Ishikawa (cell line): ENCODE measurements around the gene SLC16A7.

ENCODE experiments used
- CEBPB ChIP-seq: IDR thresholded peaks from 2 replicates; pipeline ENCODE4 v1.6.1; 2012
- CREB1 ChIP-seq: IDR thresholded peaks from 2 replicates; pipeline ENCODE4 v1.6.1; 2012; ENCODE audit warnings: low read depth
- EGR1 ChIP-seq: IDR thresholded peaks from 2 replicates; pipeline ENCODE4 v1.6.1; 2012
- EP300 ChIP-seq: IDR thresholded peaks from 2 replicates; pipeline ENCODE4 v1.6.1; 2012; ENCODE audit warnings: borderline replicate concordance
- FOXM1 ChIP-seq: IDR thresholded peaks from 2 replicates; pipeline ENCODE4 v1.6.1; 2012; ENCODE audit warnings: low read depth, borderline replicate concordance
- MAX ChIP-seq: IDR thresholded peaks from 2 replicates; pipeline ENCODE4 v1.6.1; 2012
- NFIC ChIP-seq: IDR thresholded peaks from 2 replicates; pipeline ENCODE4 v1.6.1; 2012
- RAD21 ChIP-seq: IDR thresholded peaks from 2 replicates; pipeline ENCODE4 v1.6.1; 2012; ENCODE audit warnings: low read depth
- TAF1 ChIP-seq: IDR thresholded peaks from 2 replicates; pipeline ENCODE4 v1.6.1; 2012; ENCODE audit warnings: low read depth, mild to moderate bottlenecking
- TCF12 ChIP-seq: IDR thresholded peaks from 2 replicates; pipeline ENCODE4 v1.6.1; 2012; ENCODE audit warnings: low read depth
- TEAD4 ChIP-seq: IDR thresholded peaks from 2 replicates; pipeline ENCODE4 v1.6.1; 2012
- YY1 ChIP-seq: IDR thresholded peaks from 2 replicates; pipeline ENCODE4 v1.6.1; 2012; ENCODE audit warnings: low read depth
- ZBTB7A ChIP-seq: IDR thresholded peaks from 2 replicates; pipeline ENCODE4 v1.6.1; 2012; ENCODE audit warnings: low read depth
- TF ChIP-seq, protein P1 (sequence below): IDR thresholded peaks from 2 replicates; pipeline ENCODE4 v1.6.1; 2012
- TF ChIP-seq, protein P2 (sequence below): IDR thresholded peaks from 2 replicates; pipeline ENCODE4 v1.6.1; 2012; ENCODE audit warnings: low read depth, mild to moderate bottlenecking

SLC16A7 gene

GRCh38 chr12:59677857-59678256, 82.0 kb downstream of the SLC16A7 start:
- TF ChIP-seq NFIC (no peak), TAF1 (no peak), CREB1 (no peak), TCF12 (no peak), FOXM1 (no peak), TEAD4 (no peak), ZBTB7A (no peak), YY1 (no peak)
- TF ChIP-seq, protein P1, sequence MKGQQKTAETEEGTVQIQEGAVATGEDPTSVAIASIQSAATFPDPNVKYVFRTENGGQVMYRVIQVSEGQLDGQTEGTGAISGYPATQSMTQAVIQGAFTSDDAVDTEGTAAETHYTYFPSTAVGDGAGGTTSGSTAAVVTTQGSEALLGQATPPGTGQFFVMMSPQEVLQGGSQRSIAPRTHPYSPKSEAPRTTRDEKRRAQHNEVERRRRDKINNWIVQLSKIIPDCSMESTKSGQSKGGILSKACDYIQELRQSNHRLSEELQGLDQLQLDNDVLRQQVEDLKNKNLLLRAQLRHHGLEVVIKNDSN, result no peak
- TF ChIP-seq, protein P2, sequence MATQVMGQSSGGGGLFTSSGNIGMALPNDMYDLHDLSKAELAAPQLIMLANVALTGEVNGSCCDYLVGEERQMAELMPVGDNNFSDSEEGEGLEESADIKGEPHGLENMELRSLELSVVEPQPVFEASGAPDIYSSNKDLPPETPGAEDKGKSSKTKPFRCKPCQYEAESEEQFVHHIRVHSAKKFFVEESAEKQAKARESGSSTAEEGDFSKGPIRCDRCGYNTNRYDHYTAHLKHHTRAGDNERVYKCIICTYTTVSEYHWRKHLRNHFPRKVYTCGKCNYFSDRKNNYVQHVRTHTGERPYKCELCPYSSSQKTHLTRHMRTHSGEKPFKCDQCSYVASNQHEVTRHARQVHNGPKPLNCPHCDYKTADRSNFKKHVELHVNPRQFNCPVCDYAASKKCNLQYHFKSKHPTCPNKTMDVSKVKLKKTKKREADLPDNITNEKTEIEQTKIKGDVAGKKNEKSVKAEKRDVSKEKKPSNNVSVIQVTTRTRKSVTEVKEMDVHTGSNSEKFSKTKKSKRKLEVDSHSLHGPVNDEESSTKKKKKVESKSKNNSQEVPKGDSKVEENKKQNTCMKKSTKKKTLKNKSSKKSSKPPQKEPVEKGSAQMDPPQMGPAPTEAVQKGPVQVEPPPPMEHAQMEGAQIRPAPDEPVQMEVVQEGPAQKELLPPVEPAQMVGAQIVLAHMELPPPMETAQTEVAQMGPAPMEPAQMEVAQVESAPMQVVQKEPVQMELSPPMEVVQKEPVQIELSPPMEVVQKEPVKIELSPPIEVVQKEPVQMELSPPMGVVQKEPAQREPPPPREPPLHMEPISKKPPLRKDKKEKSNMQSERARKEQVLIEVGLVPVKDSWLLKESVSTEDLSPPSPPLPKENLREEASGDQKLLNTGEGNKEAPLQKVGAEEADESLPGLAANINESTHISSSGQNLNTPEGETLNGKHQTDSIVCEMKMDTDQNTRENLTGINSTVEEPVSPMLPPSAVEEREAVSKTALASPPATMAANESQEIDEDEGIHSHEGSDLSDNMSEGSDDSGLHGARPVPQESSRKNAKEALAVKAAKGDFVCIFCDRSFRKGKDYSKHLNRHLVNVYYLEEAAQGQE, result no peak

GRCh38 chr12:59678759-59679411, 83.1 kb downstream of the SLC16A7 start:
- TF ChIP-seq EGR1, result no peak
- no peak for TF ChIP-seq NFIC

DNA sequence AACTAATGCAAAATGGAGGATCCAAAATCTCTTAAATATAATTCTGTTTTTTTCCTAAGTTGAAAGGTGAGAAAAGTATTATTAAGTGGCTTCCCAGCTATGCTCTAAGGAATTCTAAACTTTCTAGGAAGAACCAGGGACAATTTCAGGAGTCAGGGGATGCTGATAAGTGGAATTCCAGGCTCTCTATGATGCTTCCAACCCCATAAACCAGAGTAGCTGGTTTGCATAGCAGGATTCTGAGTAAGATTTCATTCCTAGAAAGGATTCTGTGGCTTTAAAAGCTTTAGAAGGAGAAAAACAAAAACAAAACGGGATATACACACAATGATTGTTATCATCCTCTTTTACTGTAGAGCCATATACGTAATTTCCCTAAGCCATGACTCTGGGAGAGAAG, 93.9 kb downstream of the SLC16A7 start:
- no peak for TF ChIP-seq YY1
- TF ChIP-seq EP300, result no peak
- TF ChIP-seq TCF12, result no peak
- TF ChIP-seq CREB1, result no peak
- no peak for TF ChIP-seq TAF1
- TF ChIP-seq, protein P2, result no peak
- no peak for TF ChIP-seq EGR1
- TF ChIP-seq, protein P1, result no peak
- no peak for TF ChIP-seq FOXM1
- TF ChIP-seq RAD21, result no peak
- TF ChIP-seq MAX, result no peak
- no peak for TF ChIP-seq TEAD4
- TF ChIP-seq NFIC, result no peak
- TF ChIP-seq CEBPB, result no peak

- TF ChIP-seq RAD21, result no peak
- TF ChIP-seq NFIC, result no peak
- no peak for TF ChIP-seq YY1
- TF ChIP-seq TEAD4, result no peak
- TF ChIP-seq TCF12, result no peak
- no peak for TF ChIP-seq CEBPB
- no peak for TF ChIP-seq CREB1
- no peak for TF ChIP-seq ZBTB7A
- TF ChIP-seq, protein P2, result no peak
- TF ChIP-seq, protein P1, result no peak
- no peak for TF ChIP-seq EGR1
- no peak for TF ChIP-seq EP300
- no peak for TF ChIP-seq MAX
Measured at GRCh38 chr12:59695379-59695778, 99.5 kb downstream of the SLC16A7 start.
